ENCODE data around the gene DVL2.

DVL2 gene

GRCh38 chr17:7237266-7237760 is 3.0 kb upstream of the DVL2 start:
- no peak for DNase-seq

GRCh38 chr17:7236808-7237207 is 2.5 kb upstream of the DVL2 start:
- no peak for DNase-seq

GRCh38 chr17:7235693-7236665 is 1.7 kb upstream of the DVL2 start:
- DNase-seq = no peak

GRCh38 chr17:7233701-7234082 is 625 bp downstream of the DVL2 start:
- DNase-seq = no peak

- DNase-seq = no peak
These were observed 2.2 kb downstream of the DVL2 start for GRCh38 chr17:7232114-7232513.

GRCh38 chr17:7229504-7229903 is 4.8 kb downstream of the DVL2 start:
- no peak for DNase-seq

GRCh38 chr17:7228920-7229319 is 5.4 kb downstream of the DVL2 start:
- no peak for DNase-seq

GRCh38 chr17:7226721-7227710 is 7.3 kb downstream of the DVL2 start:
- no peak for DNase-seq

- DNase-seq = no peak
These were observed 8.5 kb downstream of the DVL2 start for GRCh38 chr17:7225711-7226331.

GRCh38 chr17:7224661-7225111 is 9.6 kb downstream of the DVL2 start:
- no peak for DNase-seq

- DNase-seq = no peak
These were observed 10.2 kb downstream of the DVL2 start for GRCh38 chr17:7224110-7224509.

GRCh38 chr17:7223375-7223774 is 10.9 kb downstream of the DVL2 start:
- DNase-seq = no peak

GRCh38 chr17:7222972-7223292 is 11.4 kb downstream of the DVL2 start:
- no peak for DNase-seq

- DNase-seq = no peak
These were observed 12.0 kb downstream of the DVL2 start for GRCh38 chr17:7222093-7222971.

- no peak for DNase-seq
These were observed 12.8 kb downstream of the DVL2 start for GRCh38 chr17:7221278-7222092.

- peak; percentile 37 for DNase-seq
These were observed 13.6 kb downstream of the DVL2 start for GRCh38 chr17:7220593-7221277.

GRCh38 chr17:7219812-7220592 is 14.3 kb downstream of the DVL2 start, which contains the start of the genes ACADVL and DLG4:
TSS of gene ACADVL (plus strand) at chr17:7219938. CDS start at chr17:7219985, 47 bp downstream.
TSS of gene DLG4 (minus strand) at chr17:7219836.
- DNase-seq = peak; percentile 72

GRCh38 chr17:7219229-7219811 is 15.0 kb downstream of the DVL2 start:
- DNase-seq = no peak

- DNase-seq = no peak
These were observed 15.6 kb downstream of the DVL2 start for GRCh38 chr17:7218758-7219157.
